IMR-90 (cell line): ENCODE data around the gene ZNF214. TPM values are rescaled to one million over a fixed set of nuclear protein-coding genes. Genes with fewer than 3 reads are reported as not detected.

ENCODE experiments used
- ATAC-seq: fragments of 200-7000 bp; cut with Tn5 transposase; 2 replicates; pipeline ENCODE4 v1.9.1; 2020; ENCODE audit warnings: low read depth, mild to moderate bottlenecking, moderate library complexity
- Bru-seq: library from RNA; stranded (reverse); fragments of 400-500 nt; gene quantifications from one replicate; lab custom pipeline; 2021; lab: Mats Ljungman, UMichigan
- BruChase-seq, 2 experiments: library from RNA; stranded (reverse); fragments of 400-500 nt; gene quantifications; one replicate each; lab custom pipeline; 2021; lab: Mats Ljungman, UMichigan
- BruUV-seq: library from RNA; stranded (reverse); fragments of 400-500 nt; replicated peaks from 2 replicates; lab custom pipeline; 2021; lab: Mats Ljungman, UMichigan
- CTCF ChIA-PET: fragments of 300-600 bp; formaldehyde crosslinking; extraction: SDS; loops from one replicate; lab custom pipeline; 2021; ENCODE audit warnings: antibody characterized with exemption; lab: Yijun Ruan, JAX
- POLR2A ChIA-PET: fragments of 300-600 bp; sonication (Branson Sonifier 250); formaldehyde crosslinking; loops from one replicate; lab custom pipeline; 2022; ENCODE audit warnings: antibody characterized with exemption; ENCODE audit not compliant: unreplicated experiment; lab: Charles Lee
- DNase-seq: peaks from one replicate; pipeline ENCODE4 v3.0.0; 2013
- H2AFZ ChIP-seq: replicated peaks from 2 replicates; pipeline ENCODE3; 2013; ENCODE audit warnings: low read length, mild to moderate bottlenecking; ENCODE audit not compliant: poor library complexity
- H2AK5ac ChIP-seq: 2 replicates; pipeline ENCODE4 v1.6.1; 2013; ENCODE audit warnings: low read depth, low read length, inconsistent platforms
- H2AK9ac ChIP-seq: replicated peaks from 2 replicates; pipeline ENCODE3; 2013; ENCODE audit warnings: mild to moderate bottlenecking, low read depth, low read length, moderate library complexity; ENCODE audit not compliant: poor library complexity
- H2BK120ac ChIP-seq: 2 replicates; pipeline ENCODE4 v1.6.1; 2013; ENCODE audit warnings: low read depth, low read length, inconsistent platforms
- H2BK15ac ChIP-seq: 3 replicates; pipeline ENCODE4 v1.6.1; 2013; ENCODE audit warnings: low read depth, low read length, inconsistent platforms
- H2BK20ac ChIP-seq: 2 replicates; pipeline ENCODE4 v1.6.1; 2013; ENCODE audit warnings: low read depth, mild to moderate bottlenecking, inconsistent platforms, low read length, moderate library complexity
- H2BK5ac ChIP-seq: 2 replicates; pipeline ENCODE4 v1.6.1; 2013; ENCODE audit warnings: mild to moderate bottlenecking, low read depth, low read length, inconsistent platforms; ENCODE audit not compliant: poor library complexity, severe bottlenecking
- H3K14ac ChIP-seq: replicated peaks from 2 replicates; pipeline ENCODE4 v1.6.1; 2013; ENCODE audit warnings: low read depth, low read length, inconsistent platforms
- H3K18ac ChIP-seq: 2 replicates; pipeline ENCODE4 v1.6.1; 2013; ENCODE audit warnings: low read depth, low read length, control low read depth
- H3K23ac ChIP-seq: 2 replicates; pipeline ENCODE4 v1.6.1; 2013; ENCODE audit warnings: low read depth, low read length, inconsistent platforms
- H3K27ac ChIP-seq: 2 replicates; pipeline ENCODE4 v1.5.1; 2013; ENCODE audit warnings: mild to moderate bottlenecking, control low read depth, low read length; ENCODE audit not compliant: insufficient read depth
- H3K27me3 ChIP-seq: 2 replicates; pipeline ENCODE4 v1.6.1; 2013; ENCODE audit warnings: low read length; ENCODE audit not compliant: control insufficient read depth, insufficient read depth
- H3K36me3 ChIP-seq: 2 replicates; pipeline ENCODE4 v1.6.1; 2013; ENCODE audit warnings: low read length, mixed read lengths; ENCODE audit not compliant: control insufficient read depth, insufficient read depth
- H3K4ac ChIP-seq: 2 replicates; pipeline ENCODE4 v1.6.1; 2013; ENCODE audit warnings: low read depth, low read length, inconsistent platforms
- H3K4me1 ChIP-seq: 2 replicates; pipeline ENCODE4 v1.6.1; 2013; ENCODE audit warnings: low read length, mixed read lengths; ENCODE audit not compliant: control insufficient read depth, insufficient read depth
- H3K4me2 ChIP-seq: 2 replicates; pipeline ENCODE4 v1.6.1; 2013; ENCODE audit warnings: low read depth, mild to moderate bottlenecking, control low read depth, low read length, moderate library complexity
- H3K4me3 ChIP-seq: 2 replicates; pipeline ENCODE4 v1.5.1; 2013; ENCODE audit warnings: low read depth, mild to moderate bottlenecking, control low read depth, low read length, moderate library complexity; ENCODE audit not compliant: insufficient read depth
- H3K56ac ChIP-seq: 2 replicates; pipeline ENCODE4 v1.6.1; 2013; ENCODE audit warnings: low read length, inconsistent platforms; ENCODE audit not compliant: insufficient read depth; ENCODE audit errors: extremely low read depth
- H3K79me1 ChIP-seq, 2 experiments: 2 replicates each; pipeline ENCODE4 v1.6.1; 2013; ENCODE audit warnings: low read length in 2 of 2, inconsistent platforms in 1 of 2, low read depth in 1 of 2
- H3K9ac ChIP-seq: 2 replicates; pipeline ENCODE4 v1.6.1; 2013; ENCODE audit warnings: low read depth, low read length, control low read depth
- H3K9me1 ChIP-seq: 2 replicates; pipeline ENCODE4 v1.6.1; 2013; ENCODE audit warnings: low read length, inconsistent platforms; ENCODE audit not compliant: insufficient read depth
- H3K9me3 ChIP-seq: 2 replicates; pipeline ENCODE4 v1.6.1; 2013; ENCODE audit warnings: low read length; ENCODE audit not compliant: control insufficient read depth, insufficient read depth
- H4K20me1 ChIP-seq: 2 replicates; pipeline ENCODE4 v1.6.1; 2013; ENCODE audit warnings: low read length, inconsistent platforms; ENCODE audit not compliant: insufficient read depth
- H4K5ac ChIP-seq: 2 replicates; pipeline ENCODE4 v1.6.1; 2013; ENCODE audit warnings: mild to moderate bottlenecking, low read depth, low read length, control low read depth
- H4K8ac ChIP-seq, 2 experiments: 2 replicates each; pipeline ENCODE4 v1.6.1; 2013; ENCODE audit warnings: low read depth in 2 of 2, low read length in 2 of 2, control low read depth in 1 of 2, inconsistent platforms in 1 of 2
- H4K91ac ChIP-seq: 2 replicates; pipeline ENCODE4 v1.6.1; 2013; ENCODE audit warnings: low read depth, low read length, inconsistent platforms; ENCODE audit not compliant: insufficient read depth
- MAZ ChIP-seq: IDR thresholded peaks from 2 replicates; pipeline ENCODE4 v1.6.1; 2012; ENCODE audit warnings: low read depth, mild to moderate bottlenecking, low read length, improper control_type of control experiment, moderate library complexity, borderline replicate concordance
- POLR2A ChIP-seq: IDR thresholded peaks from 2 replicates; pipeline ENCODE4 v1.6.1; 2012; ENCODE audit warnings: mild to moderate bottlenecking, low read depth, low read length
- RAD21 ChIP-seq: IDR thresholded peaks from 2 replicates; pipeline ENCODE4 v1.6.1; 2012; ENCODE audit warnings: low read length, improper control_type of control experiment
- WGBS, 2 experiments: methylation state at CpG; one replicate each; pipeline versions ENCODE4 v1.1.5 to v1.1.7; 2013; ENCODE audit warnings: missing lambda C conversion rate in 2 of 2; ENCODE audit not compliant: insufficient read length in 1 of 2; ENCODE audit errors: extremely low coverage in 2 of 2; 5-methylcytosine and 5-hydroxymethylcytosine counted together
- dilution Hi-C: fragments of 300-500 bp; cut with HindIII; formaldehyde crosslinking; loops from one replicate; pipeline ENCODE4 v1.14.3; 2018; ENCODE audit warnings: low sequenced_read_pairs; ENCODE audit not compliant: unreplicated experiment
- in situ Hi-C: fragments of 300-500 bp; cut with MboI; formaldehyde crosslinking; loops from 3 replicates; pipeline ENCODE4 v1.14.3; 2019; ENCODE audit warnings: low sequenced_read_pairs, inconsistent platforms, mixed read lengths
- intact Hi-C: fragments of 100-400 bp; cut with micrococcal nuclease; formaldehyde crosslinking; loops from 2 replicates; pipeline ENCODE4 v1.10.0; 2022
- long read RNA-seq: library from polyadenylated mRNA; unstranded; transcript quantifications from one replicate; pipeline ENCODE4 v2.0.0, GENCODE V29; 2021; ENCODE audit not compliant: unreplicated experiment
- polyA plus RNA-seq, 3 experiments: library from polyadenylated mRNA; depleted of rRNA; stranded (reverse); fragments of >200 nt; gene quantifications; 2 replicates each; pipeline ENCODE4 v1.2.3, GENCODE V29; 2012; ENCODE audit warnings: low replicate concordance in 1 of 3
- total RNA-seq: library from RNA; depleted of rRNA; stranded (reverse); fragments of >200 nt; gene quantifications from 2 replicates; pipeline ENCODE4 v1.2.3, GENCODE V29; 2012; rRNA removed

ZNF214 gene
- total RNA-seq, result 2.5 and 3.1 TPM in 2 replicates
- 0.47 and 0.82 TPM in 2 replicates for polyA plus RNA-seq (2012; rRNA removed)
- polyA plus RNA-seq (2012; cell fraction: cytosol; rRNA removed), result 0.09 and 0.37 TPM in 2 replicates
- 0.11 and 1.2 TPM in 2 replicates for polyA plus RNA-seq (2012; cell fraction: nucleus; rRNA removed; ENCODE audit: low replicate concordance)
- percentile 32 among the genes with signal in this experiment for Bru-seq, nascent RNA
- percentile 32 among the genes with signal in this experiment for BruChase-seq, experiment 1, labeled RNA remaining after a 6-hour chase
- percentile 32 among the genes with signal in this experiment for BruChase-seq, experiment 2, labeled RNA remaining after a 2-hour chase
- long read RNA-seq, partial matches to known transcripts, result 0 of 1 reads
- long read RNA-seq, other reads (novel, unspliced or antisense), result 0 of 1 reads

DNA sequence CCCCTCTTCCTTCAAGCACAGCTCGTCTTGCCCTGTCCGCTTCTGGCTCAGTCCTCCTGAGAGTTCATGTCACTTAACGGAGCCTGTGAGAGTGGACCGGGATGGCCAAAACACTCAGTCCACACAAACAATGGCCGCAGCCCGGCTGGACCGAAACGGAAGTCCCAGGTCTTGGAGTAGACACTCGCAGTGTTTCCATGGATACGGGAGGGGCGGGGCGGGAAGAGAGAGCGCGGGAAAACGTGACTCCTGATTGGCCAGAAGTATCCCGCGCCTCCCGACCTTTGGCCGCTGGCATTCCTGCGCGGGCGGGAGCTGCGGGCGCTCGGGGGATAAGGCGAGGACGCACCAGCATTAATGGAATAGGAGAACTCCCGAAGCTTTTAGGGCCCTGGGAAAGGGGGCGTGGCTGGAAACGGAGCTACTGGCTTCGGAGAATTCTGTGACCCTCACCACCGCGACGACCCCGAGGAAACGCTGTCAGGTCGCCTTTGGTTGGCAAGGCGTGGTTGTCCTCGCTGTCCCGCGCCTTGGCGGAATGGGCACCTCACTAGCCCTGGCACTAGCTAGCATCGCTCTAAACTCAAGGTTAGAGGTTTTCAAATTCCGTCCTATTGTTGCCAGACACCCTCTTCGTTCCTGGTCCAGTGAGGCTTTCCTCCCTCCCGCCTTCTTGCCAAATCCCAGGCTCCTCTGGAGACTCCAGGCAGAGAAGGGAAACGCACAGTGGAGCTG lies at the start of gene ZNF214, which contains the start of gene NLRP14:
Gene ZNF214, minus strand, starts transcription at position 164 of the 735 bp plus-strand sequence. CDS start 17,511 bp downstream, outside the sequence.
Gene NLRP14, plus strand, starts transcription at position 297 of the 735 bp plus-strand sequence. CDS start 18,108 bp downstream, outside the sequence.
- peak within 1 kb of the TSS; percentile 81 for H2BK120ac ChIP-seq
- H3K9ac ChIP-seq, result peak within 1 kb of the TSS; percentile 79
- ChIA-PET CTCF (no interaction called here), POLR2A (no interaction called here)
- H4K20me1 ChIP-seq, result no peaks in the 10 kb centered on the region
- H2AFZ ChIP-seq, result peak within 1 kb of the TSS; percentile 100
- peak within 1 kb of the TSS; percentile 76; the same call in 1 of the 2 replicates for H3K56ac ChIP-seq
- TF ChIP-seq MAZ (peak; percentile 85; the same call in 1 of the 2 replicates), POLR2A (peak; percentile 62), RAD21 (no peak)
- peak within 1 kb of the TSS; percentile 86 for H3K4me2 ChIP-seq
- BruUV-seq, result no TSS peak
- in situ Hi-C loops (no loop called here), dilution Hi-C loops (no loop called here), intact Hi-C loops (loop anchor here (2.0 to 5.0 kb wide), 3 partner anchors 28 to 208 kb away; partner anchors contain the start of gene ZNF215)
- peak; percentile 89 for DNase-seq
- no peaks in the 10 kb centered on the region for H3K36me3 ChIP-seq
- peak within 1 kb of the TSS; percentile 76 for H4K91ac ChIP-seq
- H4K5ac ChIP-seq, result peak within 1 kb of the TSS; percentile 77
- peak within 1 kb of the TSS; percentile 90 for H2BK15ac ChIP-seq
- H2BK5ac ChIP-seq, result peak within 1 kb of the TSS; percentile 65
- H3K14ac ChIP-seq, result peak within 1 kb of the TSS; percentile 95
- no peaks in the 10 kb centered on the region for H3K27me3 ChIP-seq
- peak within 1 kb of the TSS; percentile 97 for H3K23ac ChIP-seq
- peak within 1 kb of the TSS; percentile 80 to 99 for H4K8ac ChIP-seq
- ATAC-seq, result peak; percentile 98
- H2AK9ac ChIP-seq, result peak within 1 kb of the TSS; percentile 97
- H2BK20ac ChIP-seq, result peak within 1 kb of the TSS; percentile 53; the same call in 1 of the 2 replicates
- peak within 1 kb of the TSS; percentile 65 for H3K18ac ChIP-seq
- H3K4me1 ChIP-seq, result peaks cover 1% of the 10 kb centered on the region; the same call in 1 of the 2 replicates
- peak within 1 kb of the TSS; percentile 79 for H3K27ac ChIP-seq
- WGBS, 2 experiments, result 7% methylated on average over 14 of the region's 47 CpGs; no CpG with 5 or more reads in 1 of the 2 experiments
- no peaks in the 10 kb centered on the region for H3K9me3 ChIP-seq
- peak within 1 kb of the TSS; percentile 50; the same call in 1 of the 2 replicates for H2AK5ac ChIP-seq
- peaks cover 3 to 12% of the 10 kb centered on the region in 2 experiments; a peak in 1 of 4 replicates for H3K79me1 ChIP-seq
- H3K4ac ChIP-seq, result peak within 1 kb of the TSS; percentile 92
- H3K9me1 ChIP-seq, result peaks cover 7% of the 10 kb centered on the region; the same call in 1 of the 2 replicates
- peak within 1 kb of the TSS; percentile 71 for H3K4me3 ChIP-seq
